Loucy (cell line): ENCODE measurements around the gene GNA14.

Experiments used
- CTCF ChIP-seq: fragments of 200-600 bp; sonication (generic); conservative IDR thresholded peaks from 2 replicates; pipeline ENCODE4 v1.5.1; 2014; ENCODE audit warnings: mild to moderate bottlenecking, antibody characterized with exemption, low read length
- EZH2phosphoT487 ChIP-seq: fragments of 200-600 bp; IDR thresholded peaks from 2 replicates; pipeline ENCODE4 v1.6.1; 2018; ENCODE audit warnings: antibody characterized with exemption, mild to moderate bottlenecking, moderate library complexity, borderline replicate concordance

GRCh38 chr9:77455312-77455927 lies 192.7 kb downstream of the GNA14 start:
- peak; percentile 89 for TF ChIP-seq CTCF
- TF ChIP-seq EZH2phosphoT487 = no peak
